Effector CD4-positive, alpha-beta T cell (primary cell): Measurements from ENCODE around the gene CAPN7.

Source experiments
- DNase-seq: peaks from one replicate; pipeline ENCODE4 v3.0.0-alpha.2; 2020

Gene CAPN7

DNA sequence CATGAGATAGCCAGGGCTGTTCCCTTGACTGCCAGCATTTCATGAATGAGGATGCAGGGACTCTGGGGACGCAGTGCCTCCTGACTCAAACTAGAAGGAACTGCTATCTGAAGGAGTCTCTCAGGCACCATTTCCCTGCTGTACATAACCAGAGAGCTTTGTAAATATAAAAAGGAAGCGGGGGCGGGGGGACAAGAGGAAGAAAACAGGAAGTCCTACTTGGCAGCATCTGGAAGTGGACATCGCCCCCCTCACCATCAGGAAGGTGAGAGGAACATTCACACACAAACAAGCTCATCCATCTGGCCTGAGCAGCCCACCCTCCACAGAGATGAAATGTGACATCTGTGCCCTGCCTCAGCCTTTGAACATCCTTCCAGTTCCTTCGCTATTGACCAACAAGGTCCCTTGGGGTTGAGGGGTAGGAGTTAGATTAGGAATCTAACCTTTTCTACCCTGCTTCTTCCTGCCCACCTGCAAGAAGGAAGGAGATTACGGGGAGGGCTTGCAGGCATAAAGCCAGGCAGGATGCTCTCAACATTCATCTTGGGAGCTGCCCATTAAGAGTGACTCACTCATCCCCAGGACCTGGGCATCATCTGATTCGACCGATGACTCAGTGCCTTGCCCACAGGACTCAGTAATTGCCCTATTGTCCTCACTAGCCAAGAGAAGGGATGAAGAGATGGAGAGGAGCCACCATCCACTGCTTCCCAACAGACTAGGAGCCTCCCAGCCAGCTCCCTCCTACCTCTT lies 94.5 kb downstream of the CAPN7 start:
- no peak for DNase-seq

- no peak for DNase-seq
Measured at GRCh38 chr3:15301761-15302160, 95.7 kb downstream of the CAPN7 start.
